CD4-positive, alpha-beta T cell treated with Interleukin-4 for 4 hours (primary cell): Measurements from ENCODE around the gene GNGT1.
"Not testable (repeated sequence)": the region's sequence is repeated elsewhere in the genome, so short reads cannot be mapped to it uniquely, and the experiment has no call there.

ENCODE experiments used
- DNase-seq: peaks from one replicate; pipeline ENCODE4 v3.0.0-alpha.2; 2020

GNGT1 gene

DNA sequence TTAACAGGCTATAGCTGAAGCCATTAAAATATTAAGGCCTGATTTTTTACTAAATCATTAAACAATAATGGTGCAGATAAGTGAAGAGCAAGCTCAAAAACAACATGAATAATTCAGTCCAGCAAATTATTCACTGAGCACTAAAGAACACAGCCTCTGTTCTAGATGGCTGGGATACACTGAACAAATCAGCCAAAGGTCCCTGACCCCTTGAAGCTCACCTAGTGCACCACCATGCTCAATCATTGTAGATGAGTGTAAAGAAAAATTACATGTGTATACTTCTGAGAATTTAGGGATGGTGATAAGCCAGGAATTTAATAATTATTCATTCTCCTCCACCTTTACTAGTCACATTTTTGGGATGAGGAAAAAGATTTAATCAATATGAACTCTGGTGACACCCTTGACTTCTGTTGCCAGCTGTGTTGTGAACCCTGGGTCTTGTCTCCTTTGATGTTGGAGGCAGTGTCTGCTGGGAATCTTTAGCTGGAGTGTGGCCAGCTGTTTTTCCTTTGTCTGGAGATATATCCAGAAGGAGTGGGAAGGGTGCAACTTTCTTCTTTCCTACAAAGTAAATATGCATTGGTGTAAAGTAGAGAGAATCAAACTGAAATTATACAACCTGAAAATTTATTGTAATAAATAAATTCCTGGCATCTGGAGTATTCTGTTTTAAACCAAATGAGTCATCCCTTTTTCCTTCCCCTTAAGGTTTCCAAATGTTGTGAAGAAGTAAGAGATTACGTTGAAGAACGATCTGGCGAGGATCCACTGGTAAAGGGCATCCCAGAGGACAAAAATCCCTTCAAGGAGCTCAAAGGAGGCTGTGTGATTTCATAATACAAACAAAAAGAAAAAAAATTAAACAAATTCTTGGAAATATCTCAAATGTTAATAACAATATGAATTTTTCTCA lies 4.0 kb downstream of the GNGT1 start:
- no peak for DNase-seq

DNA sequence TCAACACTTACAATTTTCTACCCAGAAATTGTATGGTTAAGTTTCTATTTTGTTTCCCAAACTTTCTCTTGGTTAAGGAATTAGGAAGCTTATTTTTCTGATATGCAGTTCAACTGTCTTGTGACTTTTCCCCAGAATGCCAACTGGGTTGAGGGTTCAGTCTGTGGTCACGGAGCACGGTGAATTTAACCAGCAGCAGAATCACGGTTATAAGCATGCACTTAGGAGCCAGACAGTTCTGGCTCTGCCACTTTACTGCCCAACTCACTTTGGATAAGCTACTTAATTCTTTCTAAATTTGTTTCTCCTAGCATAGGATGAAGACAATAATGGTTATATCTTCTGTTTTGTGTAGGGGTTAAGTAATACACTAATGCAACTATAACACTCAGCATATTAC lies 4.9 kb downstream of the GNGT1 start:
- DNase-seq = not testable (repeated sequence)

DNA sequence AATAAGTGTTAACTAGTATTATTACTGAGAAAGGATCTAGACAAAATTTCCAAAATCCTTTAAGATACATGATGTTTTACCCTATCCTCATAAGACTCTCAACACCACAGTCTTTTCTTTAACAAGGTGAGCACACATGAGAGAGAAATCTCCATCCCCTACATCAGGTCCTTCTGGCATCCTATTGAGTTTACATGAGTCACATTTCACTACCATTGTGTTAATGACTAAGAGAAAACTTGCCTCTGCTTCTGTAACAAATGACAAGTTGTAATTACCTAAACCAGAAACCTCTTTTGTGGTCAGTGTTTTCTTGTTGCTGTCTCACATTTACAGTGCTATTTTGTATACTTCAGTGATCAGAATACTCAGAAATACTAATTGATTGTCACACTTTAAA lies 5.3 kb downstream of the GNGT1 start:
- DNase-seq = not testable (repeated sequence)

DNA sequence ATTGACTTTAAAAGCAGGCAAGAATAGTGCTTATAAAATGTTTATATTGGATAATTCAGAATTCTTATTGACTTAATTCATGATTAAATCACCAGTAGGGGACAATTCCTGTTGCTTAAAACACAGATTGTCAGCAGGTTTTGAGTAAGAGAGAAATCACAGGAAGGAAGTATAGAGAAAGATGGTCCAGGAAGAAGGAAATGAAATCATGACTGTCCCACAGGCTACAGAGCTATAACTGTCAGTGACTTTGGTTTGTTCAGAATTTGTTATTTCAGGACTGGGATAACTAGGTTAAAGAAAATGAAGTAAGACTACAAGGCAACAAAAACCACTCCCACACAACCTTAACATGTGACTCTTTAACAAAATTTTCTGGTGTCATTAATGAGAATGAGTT lies 6.8 kb downstream of the GNGT1 start:
- no peak for DNase-seq

DNA sequence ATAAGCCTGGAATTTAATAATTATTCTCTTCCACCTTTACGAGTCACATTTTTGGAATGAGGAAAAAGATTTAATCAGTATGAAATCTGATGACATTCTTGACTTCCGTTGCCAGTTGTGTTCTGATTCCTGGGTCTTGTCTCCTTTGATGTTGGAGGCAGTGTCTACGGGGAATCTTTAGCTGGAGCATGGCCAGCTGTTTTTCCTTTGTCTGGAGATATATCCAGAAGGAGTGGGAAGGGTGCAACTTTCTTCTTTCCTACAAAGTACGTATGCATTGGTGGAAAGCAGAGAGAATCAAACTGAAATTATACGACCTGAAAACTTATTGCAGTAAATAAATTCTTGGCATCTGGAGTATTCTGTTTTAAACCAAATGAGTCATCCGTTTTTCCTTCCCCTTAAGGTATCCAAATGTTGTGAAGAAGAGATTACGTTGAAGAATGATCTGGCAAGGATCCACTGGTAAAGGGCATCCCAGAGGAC lies 8.3 kb downstream of the GNGT1 start:
- DNase-seq = no peak

DNA sequence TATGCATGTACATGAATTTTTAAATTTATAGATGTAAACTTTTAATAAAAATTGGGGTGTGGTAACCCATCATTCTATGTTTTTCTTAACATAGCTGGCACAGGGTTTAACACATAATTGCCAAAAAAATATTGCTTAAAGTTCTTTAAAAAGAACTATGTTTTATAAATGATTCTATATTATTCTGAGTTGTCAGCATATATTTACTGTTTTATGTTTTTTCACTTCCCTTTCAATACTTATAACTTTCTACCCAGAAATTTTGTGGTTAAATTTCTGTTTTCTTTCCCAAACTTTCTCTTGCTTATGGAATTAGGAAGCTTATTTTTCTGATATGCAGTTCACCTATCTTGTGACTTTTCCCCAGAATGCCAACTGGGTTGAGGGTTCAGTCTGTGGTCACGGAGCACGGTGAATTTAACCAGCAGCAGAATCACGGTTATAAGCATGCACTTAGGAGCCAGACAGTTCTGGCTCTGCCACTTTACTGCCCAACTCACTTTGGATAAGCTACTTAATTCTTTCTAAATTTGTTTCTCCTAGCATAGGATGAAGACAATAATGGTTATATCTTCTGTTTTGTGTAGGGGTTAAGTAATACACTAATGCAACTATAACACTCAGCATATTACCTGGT lies 9.0 kb downstream of the GNGT1 start:
- not testable (repeated sequence) for DNase-seq

DNA sequence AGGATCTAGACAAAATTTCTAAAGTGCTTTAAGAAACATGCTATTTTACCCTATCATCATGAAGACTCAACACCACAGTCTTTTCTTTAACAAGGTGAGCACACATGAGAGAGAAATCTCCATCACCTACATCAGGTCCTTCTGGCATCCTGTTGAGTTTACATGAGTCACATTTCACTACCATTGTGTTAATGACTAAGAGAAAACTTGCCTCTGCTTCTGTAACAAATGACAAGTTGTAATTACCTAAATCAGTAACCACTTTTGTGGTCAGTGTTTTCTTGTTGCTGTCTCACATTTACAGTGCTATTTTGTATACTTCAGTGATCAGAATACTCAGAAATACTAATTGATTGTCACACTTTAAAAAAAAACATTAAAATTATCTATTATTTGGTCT lies 9.5 kb downstream of the GNGT1 start:
- not testable (repeated sequence) for DNase-seq

DNA sequence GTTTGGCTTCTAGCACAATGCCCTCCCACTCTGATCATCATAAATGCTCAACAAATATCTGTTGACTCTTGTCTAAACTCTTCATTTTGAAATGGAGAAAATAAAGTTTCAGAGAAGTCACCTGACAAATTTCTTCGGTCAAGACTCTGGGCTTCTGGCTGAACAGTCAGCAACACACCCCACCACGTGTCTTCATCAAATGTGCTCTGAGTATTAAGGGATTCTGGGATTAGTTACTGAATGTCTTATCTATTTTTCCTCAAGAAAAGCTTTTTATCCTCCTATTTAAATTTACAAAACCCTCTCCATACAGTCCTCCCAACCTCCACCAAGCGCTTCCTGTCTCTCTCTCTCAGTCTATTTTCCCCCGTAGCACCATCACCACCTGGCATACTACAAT lies 9.9 kb downstream of the GNGT1 start:
- DNase-seq = not testable (repeated sequence)

DNA sequence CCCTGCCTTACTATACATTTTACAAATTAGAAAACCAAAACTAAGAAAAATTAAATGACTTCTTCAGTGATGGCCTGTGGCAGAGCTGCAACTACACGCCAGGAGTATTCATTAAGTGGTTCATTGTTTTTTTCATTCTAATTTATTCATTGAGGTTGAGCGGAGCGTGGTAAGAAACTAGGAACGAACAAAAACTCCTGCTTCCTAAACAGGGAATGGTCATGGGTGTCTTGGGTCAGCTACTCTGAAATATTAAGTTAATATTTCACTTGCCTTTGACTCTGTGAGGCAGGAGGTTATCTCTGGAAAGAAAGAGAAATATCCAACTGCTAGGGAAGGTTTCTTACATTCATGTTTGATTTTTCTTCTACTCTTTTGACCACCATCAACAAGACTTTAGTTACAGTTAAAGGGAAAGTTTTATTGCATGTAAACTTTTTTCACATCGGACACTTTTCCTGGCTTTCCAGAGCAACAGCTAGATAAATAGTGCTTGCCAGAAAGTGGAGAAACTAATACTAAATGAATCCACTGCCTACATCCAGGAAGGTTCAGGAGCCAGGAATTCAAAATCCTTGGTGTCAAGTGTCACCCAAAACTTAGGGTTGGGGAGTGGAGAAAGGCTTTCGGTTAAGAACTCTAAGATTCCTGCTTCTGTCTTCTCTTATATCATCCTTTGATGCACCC lies 14.3 kb downstream of the GNGT1 start:
- no peak for DNase-seq

DNA sequence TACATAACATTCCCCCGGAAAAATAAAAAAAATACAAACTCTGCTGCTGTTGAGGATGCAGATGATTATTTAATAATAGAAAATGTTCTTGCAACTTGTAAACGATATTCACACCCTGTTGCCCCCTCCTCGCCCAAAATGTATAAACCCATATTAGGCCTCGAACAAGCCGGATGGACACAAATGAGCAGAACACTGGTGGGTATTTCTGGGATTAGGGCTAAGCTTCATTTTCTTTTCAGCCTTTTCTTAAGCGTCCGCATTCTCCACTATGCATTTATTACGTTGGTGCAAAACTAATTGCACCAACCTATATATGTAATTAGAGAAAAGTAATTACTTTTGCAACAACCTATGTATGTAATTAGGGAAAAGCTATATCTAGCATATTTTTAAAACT lies 14.8 kb downstream of the GNGT1 start:
- DNase-seq = no peak

DNA sequence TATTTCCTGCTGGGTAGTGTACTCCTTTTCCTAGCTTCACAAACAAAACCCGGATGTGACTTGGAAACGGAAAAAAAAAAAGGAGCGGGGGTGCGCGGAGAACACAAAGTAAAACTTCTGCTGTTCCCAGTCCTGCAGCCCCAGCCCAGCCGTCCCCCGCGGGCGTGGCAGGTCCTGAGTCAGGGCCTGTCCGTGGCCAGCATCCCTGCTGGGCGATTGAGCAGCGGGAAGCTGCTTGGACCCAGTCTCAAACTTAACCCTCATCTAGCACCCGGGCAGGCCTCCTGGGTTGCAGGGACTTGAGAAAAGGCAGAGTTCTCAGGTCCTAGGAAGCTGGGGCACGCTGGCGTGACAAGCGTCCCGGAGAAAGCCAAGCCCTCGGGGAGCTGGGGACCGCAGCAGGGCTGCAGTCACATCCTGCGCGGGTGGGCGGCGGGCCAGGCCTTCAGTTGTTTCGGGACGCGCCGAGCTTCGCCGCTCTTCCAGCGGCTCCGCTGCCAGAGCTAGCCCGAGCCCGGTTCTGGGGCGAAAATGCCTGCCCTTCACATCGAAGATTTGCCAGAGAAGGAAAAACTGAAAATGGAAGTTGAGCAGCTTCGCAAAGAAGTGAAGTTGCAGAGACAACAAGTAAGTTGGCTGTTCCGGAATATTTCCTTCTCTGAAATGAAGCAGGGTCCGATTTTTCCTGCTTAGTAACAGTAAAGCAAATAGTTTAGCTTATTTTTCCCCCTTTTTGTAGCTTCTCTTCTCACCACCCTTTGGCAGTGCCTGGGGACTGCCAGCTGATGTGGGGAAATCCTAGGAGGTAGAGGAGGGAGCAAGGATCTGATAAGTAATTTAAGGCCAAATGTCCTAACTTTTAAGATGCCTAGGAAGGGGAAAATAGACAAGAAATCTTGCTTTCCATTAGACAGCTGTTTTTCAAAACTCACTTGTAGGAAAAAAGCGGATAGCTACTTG lies 15.5 kb downstream of the GNGT1 start, which contains the start of gene GNG11:
Gene GNG11 (plus strand): TSS at position 129 of the 960 bp plus-strand sequence. CDS start 403 bp downstream, at position 532.
- no peak for DNase-seq

DNA sequence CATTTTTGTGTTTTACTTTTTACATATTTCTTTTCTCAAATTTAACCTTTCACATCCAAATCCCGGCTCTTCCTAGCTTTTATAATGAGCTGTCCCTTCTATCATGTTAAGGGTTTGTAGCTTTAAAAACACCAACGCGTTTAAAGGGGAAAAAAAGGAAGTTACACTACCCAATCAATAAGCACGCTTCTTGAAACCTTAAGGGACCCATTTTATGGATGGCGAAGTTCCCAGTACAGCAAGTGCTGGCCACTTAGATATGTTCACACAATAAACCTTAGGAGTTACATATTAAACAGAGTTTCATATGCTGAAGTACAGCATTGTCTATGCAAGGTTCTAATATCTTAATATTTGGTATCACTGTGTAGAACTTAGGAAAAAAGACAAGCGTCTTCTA lies 16.9 kb downstream of the GNGT1 start:
- DNase-seq = no peak

DNA sequence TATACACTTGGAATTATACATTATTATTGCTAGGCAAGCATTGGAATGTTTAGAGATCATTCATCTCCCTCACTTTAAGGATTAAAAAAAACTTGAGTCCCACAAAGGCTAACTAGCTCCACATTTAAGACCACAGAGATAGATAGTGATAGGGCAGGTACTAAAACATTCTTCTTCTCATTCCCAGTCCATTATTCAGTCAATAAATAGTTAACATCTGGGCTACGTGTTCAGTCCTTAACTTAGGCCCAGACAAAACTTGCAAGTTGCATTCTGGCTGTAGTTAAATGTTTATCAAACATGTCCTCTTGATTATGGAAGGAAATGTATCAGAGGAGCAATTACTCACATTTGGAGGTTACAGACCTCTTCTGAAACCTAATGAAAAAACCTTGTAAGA lies 17.6 kb downstream of the GNGT1 start:
- no peak for DNase-seq

DNA sequence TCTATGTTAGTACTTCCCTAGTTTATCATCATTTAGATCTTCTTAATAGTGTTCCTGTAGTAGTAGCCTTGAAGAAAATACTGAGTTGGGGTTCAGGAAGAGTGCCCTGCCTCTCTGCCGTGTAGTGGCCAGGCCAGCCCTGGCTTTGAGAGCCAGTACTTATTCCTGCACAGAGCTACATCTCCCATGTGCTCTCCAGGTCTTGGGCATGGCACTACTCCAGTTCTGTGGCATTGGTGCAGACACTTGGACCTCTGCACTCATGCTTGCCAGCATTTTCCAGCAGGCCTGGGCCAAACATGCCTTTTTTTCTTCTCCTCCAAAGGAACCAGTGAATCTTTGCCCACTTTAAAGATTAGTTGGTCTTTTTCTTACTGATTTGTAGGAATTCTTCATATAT lies 20.4 kb downstream of the GNGT1 start:
- DNase-seq = no peak

DNA sequence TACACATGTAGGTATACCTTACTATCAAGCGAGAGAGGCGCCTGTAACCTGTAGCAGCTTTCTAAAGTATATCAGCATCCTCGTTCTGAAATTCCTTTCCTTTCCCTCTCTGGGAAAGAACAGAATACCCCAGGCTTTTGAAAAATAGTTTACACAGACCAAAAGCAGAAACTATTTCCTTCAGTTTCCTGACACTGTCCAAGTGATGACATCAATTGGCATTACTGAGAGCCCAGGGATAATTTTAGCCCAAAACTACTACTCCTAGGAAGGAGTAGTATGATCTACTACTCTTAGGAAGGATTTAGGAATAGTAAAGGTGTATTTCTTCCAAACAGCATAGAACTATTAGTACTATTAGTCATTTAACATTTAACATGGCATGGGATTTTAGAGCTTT lies 21.2 kb downstream of the GNGT1 start:
- no peak for DNase-seq

DNA sequence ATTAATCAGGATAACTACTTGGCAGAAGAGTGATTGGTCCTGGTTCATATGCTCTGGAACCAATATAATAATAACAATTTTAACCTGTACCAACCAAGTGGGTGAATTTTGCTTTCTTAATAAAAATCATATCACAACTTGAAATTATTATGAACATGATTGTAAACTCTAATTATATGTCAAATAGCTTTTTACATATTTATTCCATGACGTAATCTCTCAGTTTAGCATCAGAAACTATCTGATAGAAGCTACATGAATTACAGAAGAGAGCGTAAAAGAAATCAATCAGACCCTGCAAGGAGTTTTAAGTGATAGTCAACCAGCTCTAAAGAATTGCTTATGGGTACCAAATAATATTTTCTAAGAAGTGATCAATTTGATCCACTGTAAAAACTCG lies 25.3 kb downstream of the GNGT1 start:
- no peak for DNase-seq

DNA sequence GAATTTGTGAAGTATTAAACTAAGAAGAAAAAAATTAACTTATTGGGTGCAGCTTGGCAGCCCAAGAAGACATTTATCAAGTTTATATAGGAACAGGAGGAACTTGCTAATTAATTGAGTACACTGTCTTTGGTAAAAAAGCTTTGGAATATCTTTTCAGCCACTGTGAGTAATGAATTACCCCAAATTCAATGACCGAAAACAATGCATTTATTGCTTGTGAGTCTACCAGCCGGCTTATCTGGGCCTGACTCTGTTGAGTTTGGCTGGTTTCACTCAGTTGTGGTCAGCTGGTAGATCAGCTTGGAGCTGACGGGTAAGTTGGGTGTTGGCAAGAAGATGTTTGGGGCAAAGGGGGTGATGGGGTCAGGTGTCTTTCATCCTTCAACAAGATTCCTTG lies 26.8 kb downstream of the GNGT1 start:
- DNase-seq = no peak

DNA sequence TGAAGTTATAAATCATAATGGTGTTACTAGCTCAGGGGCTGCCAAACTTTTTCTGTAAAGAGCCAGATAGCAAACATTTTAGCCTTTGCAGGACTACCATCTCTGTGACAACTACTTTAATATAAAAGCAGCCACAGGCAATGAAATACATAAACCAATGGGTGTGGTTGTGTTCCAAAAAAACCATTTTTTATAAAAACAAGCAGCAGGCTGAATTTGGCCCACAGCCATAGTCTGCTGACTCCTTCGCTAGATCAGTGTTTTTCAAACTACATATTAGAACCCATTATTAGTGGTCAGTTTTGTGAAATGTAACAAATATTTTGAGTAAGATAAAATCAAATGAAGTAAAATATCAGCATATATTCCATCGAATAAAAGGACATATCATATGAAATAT lies 28.7 kb downstream of the GNGT1 start:
- DNase-seq = no peak

DNA sequence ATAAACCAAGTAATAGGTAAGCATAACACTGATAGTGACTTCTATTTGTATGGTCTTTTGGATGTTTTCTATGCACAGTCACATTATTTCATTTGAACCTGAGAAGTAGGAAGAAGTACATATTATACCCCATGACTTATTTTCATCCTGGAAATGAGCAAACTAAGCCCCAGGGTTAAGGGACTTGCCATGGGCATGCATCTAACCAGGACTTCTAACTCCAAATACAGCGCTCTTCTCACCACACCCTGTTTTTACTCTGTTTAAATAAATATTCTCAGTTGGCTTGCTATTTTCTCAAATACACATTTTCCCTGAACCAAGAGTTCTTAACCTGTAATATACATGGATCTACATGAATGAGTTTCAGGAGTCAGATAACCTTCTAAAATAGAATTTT lies 31.5 kb downstream of the GNGT1 start:
- no peak for DNase-seq

DNA sequence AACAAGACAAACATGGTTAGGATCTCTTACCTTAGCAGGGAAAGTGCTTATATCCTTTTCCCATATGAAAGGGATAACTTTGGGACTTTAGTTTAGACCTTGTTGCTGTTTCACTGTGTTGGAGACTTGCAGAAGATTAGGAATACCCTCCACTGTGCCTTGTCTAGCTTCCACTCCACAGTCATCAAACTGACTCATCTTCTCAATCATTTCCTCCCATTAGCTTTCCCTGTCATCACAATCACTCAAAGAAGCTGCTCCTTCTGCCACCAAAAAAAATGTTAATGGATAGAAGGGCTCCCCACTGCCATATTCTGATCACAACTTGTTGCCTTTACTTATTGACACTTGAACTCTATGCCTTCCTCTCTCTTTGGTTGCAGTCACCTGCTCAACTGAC lies 31.9 kb downstream of the GNGT1 start:
- no peak for DNase-seq

DNA sequence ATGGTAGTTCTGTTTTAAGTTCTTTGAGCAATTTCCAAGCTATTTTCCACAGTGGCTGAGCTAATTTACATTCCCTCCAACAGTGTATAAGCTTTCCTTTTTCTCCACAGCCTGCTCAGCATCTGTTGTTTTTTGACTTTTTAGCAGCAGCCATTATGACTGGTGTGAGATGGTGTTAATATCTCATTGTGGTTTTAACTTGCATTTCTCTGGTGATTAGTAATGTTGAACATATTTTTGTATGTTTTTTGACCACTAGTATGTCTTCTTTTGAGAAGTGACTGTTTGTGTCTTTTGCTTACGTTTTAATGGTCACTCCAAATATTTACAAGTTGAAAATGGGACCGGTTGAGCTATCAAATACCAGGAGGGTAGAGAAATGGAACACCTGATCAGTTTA lies 35.6 kb downstream of the GNGT1 start:
- no peak for DNase-seq

DNA sequence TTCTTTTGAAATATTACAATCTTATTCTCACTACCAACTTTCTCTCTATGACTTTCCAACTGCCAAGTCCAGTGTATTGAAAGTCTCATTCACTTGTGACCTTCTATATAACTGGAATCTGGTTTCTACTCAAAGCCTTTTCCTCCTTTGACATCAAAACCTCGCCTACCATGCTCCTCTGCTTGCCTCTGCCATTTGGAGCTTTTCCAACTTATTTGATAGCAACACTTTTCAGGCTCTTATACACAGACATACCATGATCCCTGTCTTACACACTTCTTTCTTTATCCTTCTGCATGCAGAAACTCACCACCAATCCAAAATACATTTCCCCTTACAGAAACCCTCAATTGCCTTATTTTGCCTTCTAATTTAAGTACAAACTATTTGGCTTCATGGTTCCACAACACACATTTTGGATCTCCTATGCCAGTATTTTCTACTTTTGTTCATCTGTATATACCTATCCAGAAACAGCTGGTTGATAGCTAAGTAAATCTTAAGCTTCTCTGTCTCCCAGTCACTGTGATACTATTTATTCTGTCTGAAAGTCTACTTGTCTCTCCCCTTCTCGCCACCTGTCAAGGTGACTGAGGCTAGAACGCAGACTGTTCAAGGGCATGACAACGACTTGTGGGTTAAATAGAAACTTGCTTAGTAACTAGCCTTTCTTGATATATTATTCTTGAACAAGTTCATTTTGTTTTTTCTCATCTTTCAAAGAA lies 37.6 kb downstream of the GNGT1 start:
- no peak for DNase-seq
